Measurements from ENCODE around the gene PTPN14. TPM values are rescaled to one million over a fixed set of nuclear protein-coding genes. Genes with fewer than 3 reads are reported as not detected.

The PTPN14 gene
- total and polyA plus RNA-seq, 12 donors, result 5.0 to 71.6 (median 42.3) TPM

GRCh38 chr1:214321705-214322453 lies 229.5 kb downstream of the PTPN14 start:
- Histone ChIP-seq H3K36me3 (peaks cover 0 to 86% (median 14%) of the 10 kb centered on the region in 9 donors), H3K4me1 (peaks cover 0 to 36% (median 26%) of the 10 kb centered on the region in 9 donors), H3K27ac (no peak overlapping the region), H3K27me3 (no peaks in the 10 kb centered on the region), H3K9me3 (no peaks in the 10 kb centered on the region), H3K4me3 (no peak overlapping the region)
- ATAC-seq (no peak), DNase-seq (no peak)
- intact Hi-C loops (cut with DNase I), result loop anchor here in 1 of 10 donors (2.0 kb wide), 1 partner anchor 57 kb away; no protein-coding TSS in a partner anchor
- WGBS, 2 donors, result 95 to 96% methylated on average over 5 of the region's 5 CpGs
- no peak for TF ChIP-seq CTCF (IDR thresholded peaks at IDR 0.05)

GRCh38 chr1:214319938-214320337 lies 231.5 kb downstream of the PTPN14 start:
- peaks cover 0 to 77% (median 16%) of the 10 kb centered on the region in 9 donors for H3K36me3 ChIP-seq
- intact Hi-C loops (cut with DNase I), result loop anchor here in 2 of 10 donors (5.0 kb wide), 1 partner anchor 38 kb away; the partner anchor contains the start of gene SMYD2 (in 2 of the 2)
- ATAC-seq (no peak), DNase-seq (no peak)
- H3K27ac ChIP-seq, result peak overlapping the region in 6 of 10 donors; percentile 15 to 86 (median 80)
- peaks cover 0 to 45% (median 26%) of the 10 kb centered on the region in 9 donors for H3K4me1 ChIP-seq
- no peaks in the 10 kb centered on the region for H3K9me3 ChIP-seq
- H3K4me3 ChIP-seq, result no peak overlapping the region
- 91 to 94% methylated on average over 5 of the region's 5 CpGs for WGBS, 2 donors
- H3K27me3 ChIP-seq, result no peaks in the 10 kb centered on the region
- peak in 2 of 9 donors; percentile 13 to 22 for TF ChIP-seq CTCF (IDR thresholded peaks at IDR 0.05)

GRCh38 chr1:214318956-214319736 lies 232.3 kb downstream of the PTPN14 start:
- no peaks in the 10 kb centered on the region for H3K9me3 ChIP-seq
- intact Hi-C loops (cut with DNase I), result loop anchor here in 2 of 10 donors (5.0 kb wide), 1 partner anchor 37 kb away; the partner anchor contains the start of gene SMYD2 (in 2 of the 2)
- peak in 6 of 8 donors; percentile 14 to 43 (median 32) for ATAC-seq

More at GRCh38 chr1:214318956-214319736, 232.3 kb downstream of the PTPN14 start:
- WGBS, 2 donors, result 64 to 70% methylated on average over 10 of the region's 10 CpGs
- DNase-seq, result no peak
- peak overlapping the region in 7 of 10 donors; percentile 24 to 86 (median 78) for H3K27ac ChIP-seq
- H3K4me3 ChIP-seq, result no peak overlapping the region
- peaks cover 0 to 49% (median 26%) of the 10 kb centered on the region in 9 donors for H3K4me1 ChIP-seq
- peaks cover 0 to 77% (median 16%) of the 10 kb centered on the region in 9 donors for H3K36me3 ChIP-seq
- no peak for TF ChIP-seq CTCF (IDR thresholded peaks at IDR 0.05)
- H3K27me3 ChIP-seq, result no peaks in the 10 kb centered on the region
